ENCODE data around the gene RCC2.

RCC2 gene

DNA sequence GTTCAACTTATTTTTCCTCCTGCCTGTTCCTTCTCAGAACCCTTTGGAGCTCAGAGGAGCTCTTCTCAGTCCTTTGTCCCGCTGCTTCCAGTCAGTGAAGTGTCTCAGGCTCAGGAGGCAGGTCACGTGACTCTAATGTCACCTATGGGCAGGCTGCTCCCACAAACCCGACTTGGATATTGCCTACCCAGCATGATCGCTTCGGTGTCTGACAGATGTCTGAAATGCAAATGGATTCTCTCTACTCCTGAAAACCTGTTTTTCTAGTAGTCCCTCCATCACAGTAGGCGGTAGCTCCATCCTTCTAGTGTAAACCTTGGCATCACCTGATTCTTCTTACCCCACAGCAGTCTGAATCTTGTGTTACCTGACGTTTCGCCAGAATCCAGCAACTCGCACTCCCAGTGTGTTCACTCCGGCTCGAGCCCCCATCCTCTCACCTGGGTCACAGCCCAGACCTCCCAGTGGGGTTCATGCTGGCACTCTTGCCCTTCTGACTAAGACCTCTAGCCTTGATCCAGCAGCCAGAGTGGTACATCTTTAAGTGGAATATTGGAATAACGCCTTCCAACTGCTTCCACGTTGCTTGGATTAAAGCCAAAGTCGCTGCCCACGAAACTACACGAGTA is 62.0 kb downstream of the RCC2 start:
- Mint-ChIP-seq H3K27me3 (ENCODE audit: low read depth) (peaks cover 22% of the 10 kb centered on the region), H3K27ac (peak overlapping the region in 1 of 3 experiments; percentile 76), H3K4me1 (no peaks in the 10 kb centered on the region), H3K4me3 (no peak overlapping the region), H3K36me3 (ENCODE audit: low read depth) (no peaks in the 10 kb centered on the region), H3K9me3 (no peaks in the 10 kb centered on the region)
- TF ChIP-seq, protein P1, sequence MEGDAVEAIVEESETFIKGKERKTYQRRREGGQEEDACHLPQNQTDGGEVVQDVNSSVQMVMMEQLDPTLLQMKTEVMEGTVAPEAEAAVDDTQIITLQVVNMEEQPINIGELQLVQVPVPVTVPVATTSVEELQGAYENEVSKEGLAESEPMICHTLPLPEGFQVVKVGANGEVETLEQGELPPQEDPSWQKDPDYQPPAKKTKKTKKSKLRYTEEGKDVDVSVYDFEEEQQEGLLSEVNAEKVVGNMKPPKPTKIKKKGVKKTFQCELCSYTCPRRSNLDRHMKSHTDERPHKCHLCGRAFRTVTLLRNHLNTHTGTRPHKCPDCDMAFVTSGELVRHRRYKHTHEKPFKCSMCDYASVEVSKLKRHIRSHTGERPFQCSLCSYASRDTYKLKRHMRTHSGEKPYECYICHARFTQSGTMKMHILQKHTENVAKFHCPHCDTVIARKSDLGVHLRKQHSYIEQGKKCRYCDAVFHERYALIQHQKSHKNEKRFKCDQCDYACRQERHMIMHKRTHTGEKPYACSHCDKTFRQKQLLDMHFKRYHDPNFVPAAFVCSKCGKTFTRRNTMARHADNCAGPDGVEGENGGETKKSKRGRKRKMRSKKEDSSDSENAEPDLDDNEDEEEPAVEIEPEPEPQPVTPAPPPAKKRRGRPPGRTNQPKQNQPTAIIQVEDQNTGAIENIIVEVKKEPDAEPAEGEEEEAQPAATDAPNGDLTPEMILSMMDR (IDR thresholded peaks at IDR 0.05; ENCODE audit: unreplicated experiment in 3 of 3): no peak

DNA sequence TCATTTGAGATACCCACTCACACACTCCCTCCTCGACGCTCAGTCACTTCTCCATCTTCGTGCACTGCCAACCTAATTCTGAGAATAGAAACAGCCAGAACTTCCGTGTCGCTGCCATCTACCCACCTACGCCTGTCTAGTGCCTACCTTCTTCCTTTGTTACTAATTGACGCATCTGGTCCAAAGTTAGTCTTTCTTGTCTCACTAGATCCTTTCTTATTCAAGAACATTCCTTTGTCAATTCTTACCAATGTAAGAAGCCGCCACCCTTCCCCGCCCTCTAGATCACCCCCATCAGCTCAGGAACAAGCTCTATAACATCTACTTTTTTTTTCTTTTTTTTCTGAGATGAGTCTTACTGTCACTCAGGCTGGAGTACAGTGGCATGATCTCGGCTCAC is 63.8 kb downstream of the RCC2 start:
- Mint-ChIP-seq H3K9me3 (no peaks in the 10 kb centered on the region), H3K27me3 (ENCODE audit: low read depth) (peaks cover 26% of the 10 kb centered on the region), H3K4me3 (no peak overlapping the region), H3K36me3 (ENCODE audit: low read depth) (no peaks in the 10 kb centered on the region), H3K4me1 (no peaks in the 10 kb centered on the region), H3K27ac (no peak overlapping the region)
- TF ChIP-seq, protein P1 (IDR thresholded peaks at IDR 0.05; ENCODE audit: unreplicated experiment in 3 of 3): no peak

DNA sequence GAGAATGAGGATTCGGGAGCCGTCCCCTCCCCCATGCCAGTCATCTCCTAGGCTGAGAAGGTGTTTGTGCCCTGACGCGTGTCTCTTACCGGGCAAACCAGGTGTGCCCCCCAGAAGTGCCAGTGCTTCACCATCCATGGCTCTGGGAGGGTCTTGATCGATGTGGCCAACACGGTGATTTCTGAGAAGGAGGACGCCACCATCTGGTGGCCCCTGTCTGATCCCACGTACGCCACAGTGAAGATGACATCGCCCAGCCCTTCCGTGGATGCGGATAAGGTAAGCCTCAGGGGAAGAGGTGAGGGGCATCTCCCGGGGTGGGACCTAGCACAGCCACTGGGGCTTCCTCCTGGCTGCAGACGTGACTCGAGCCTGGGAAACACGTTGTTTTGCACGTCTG is 66.5 kb downstream of the RCC2 start:
- H3K9me3 Mint-ChIP-seq: no peaks in the 10 kb centered on the region
- H3K4me1 Mint-ChIP-seq: no peaks in the 10 kb centered on the region
- no peak overlapping the region for H3K27ac Mint-ChIP-seq
- no peaks in the 10 kb centered on the region for H3K36me3 Mint-ChIP-seq (ENCODE audit: low read depth)
- H3K27me3 Mint-ChIP-seq (ENCODE audit: low read depth): peaks cover 30% of the 10 kb centered on the region
- TF ChIP-seq, protein P1 (IDR thresholded peaks at IDR 0.05; ENCODE audit: unreplicated experiment in 3 of 3): no peak
- H3K4me3 Mint-ChIP-seq: no peak overlapping the region

DNA sequence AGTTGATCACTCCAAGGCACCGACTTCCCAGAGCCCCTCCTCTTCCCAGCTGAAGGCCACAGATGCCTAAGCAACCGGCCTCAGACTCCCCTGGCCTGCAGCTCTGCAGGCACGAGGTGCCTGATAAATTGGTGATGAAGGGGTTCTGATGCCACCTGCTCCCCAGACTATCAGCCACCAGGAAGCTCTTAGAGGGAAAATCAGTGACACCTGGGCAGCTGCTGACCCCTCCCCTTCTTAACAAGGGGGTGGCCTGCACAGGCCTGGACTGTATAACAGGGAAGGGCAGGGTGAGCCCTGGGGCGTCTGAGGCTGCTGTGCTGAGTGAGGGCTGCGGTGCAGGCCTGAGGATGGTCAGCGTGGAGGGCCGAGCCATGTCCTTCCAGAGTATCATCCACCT is 67.6 kb downstream of the RCC2 start, which contains the start of gene PADI6:
Gene PADI6 (plus strand): TSS at position 301 of the 400 bp plus-strand sequence. CDS start 50 bp downstream, at position 351.
- H3K9me3 Mint-ChIP-seq: no peaks in the 10 kb centered on the region
- H3K27ac Mint-ChIP-seq: no peak within 1 kb of the TSS
- peaks cover 25% of the 10 kb centered on the region for H3K27me3 Mint-ChIP-seq (ENCODE audit: low read depth)
- H3K36me3 Mint-ChIP-seq (ENCODE audit: low read depth): no peaks in the 10 kb centered on the region
- no peaks in the 10 kb centered on the region for H3K4me1 Mint-ChIP-seq
- TF ChIP-seq, protein P1 (IDR thresholded peaks at IDR 0.05; ENCODE audit: unreplicated experiment in 3 of 3): no peak
- no peak within 1 kb of the TSS for H3K4me3 Mint-ChIP-seq

DNA sequence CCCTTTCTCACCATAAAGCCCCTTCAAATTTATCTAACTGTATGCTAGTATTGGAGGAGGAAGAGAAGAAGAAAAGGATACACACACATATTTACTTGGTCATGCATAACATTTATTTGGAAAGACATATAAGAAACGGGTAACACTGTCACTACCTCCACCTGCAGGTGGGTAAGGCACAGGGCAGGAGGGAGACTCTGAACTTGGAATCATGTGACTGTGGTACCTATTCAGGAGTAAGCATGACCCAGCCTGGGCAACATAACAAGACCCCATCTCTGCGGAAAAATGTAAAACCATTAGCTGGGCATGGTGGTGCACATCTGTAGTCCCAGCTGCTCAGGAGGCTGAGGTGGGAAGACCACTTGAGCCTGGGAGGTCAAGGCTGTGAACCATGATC is 68.9 kb downstream of the RCC2 start:
- Mint-ChIP-seq H3K27ac (no peak overlapping the region), H3K4me1 (no peaks in the 10 kb centered on the region), H3K9me3 (no peaks in the 10 kb centered on the region), H3K36me3 (ENCODE audit: low read depth) (no peaks in the 10 kb centered on the region), H3K27me3 (ENCODE audit: low read depth) (peaks cover 30% of the 10 kb centered on the region), H3K4me3 (no peak overlapping the region)
- TF ChIP-seq, protein P1 (IDR thresholded peaks at IDR 0.05; ENCODE audit: unreplicated experiment in 3 of 3): peak in 1 of 3 experiments; percentile 16

DNA sequence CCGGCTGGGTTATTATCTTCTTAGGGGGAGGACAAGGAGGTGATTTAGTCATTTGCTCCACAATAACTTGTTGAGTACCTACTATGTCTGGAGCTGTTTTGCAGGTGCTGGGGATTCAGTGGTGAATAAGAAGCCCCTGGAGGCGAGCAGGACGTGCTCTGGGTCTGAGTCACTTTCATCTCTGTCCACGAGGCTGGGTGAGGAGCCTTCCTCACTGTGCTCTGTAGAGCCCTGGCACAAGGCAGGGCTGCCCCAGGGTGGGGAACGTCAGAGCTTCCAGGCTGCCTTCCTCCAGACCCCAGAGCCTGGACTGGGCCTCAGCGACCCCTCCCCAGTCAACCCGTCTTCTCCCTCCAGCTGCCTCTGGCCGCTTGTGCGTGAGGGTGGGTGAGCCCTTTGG is 70.0 kb downstream of the RCC2 start:
- no peak overlapping the region for H3K4me3 Mint-ChIP-seq
- no peaks in the 10 kb centered on the region for H3K9me3 Mint-ChIP-seq
- H3K36me3 Mint-ChIP-seq (ENCODE audit: low read depth): no peaks in the 10 kb centered on the region
- H3K27me3 Mint-ChIP-seq (ENCODE audit: low read depth): peaks cover 34% of the 10 kb centered on the region
- no peaks in the 10 kb centered on the region for H3K4me1 Mint-ChIP-seq
- TF ChIP-seq, protein P1 (IDR thresholded peaks at IDR 0.05; ENCODE audit: unreplicated experiment in 3 of 3): no peak
- no peak overlapping the region for H3K27ac Mint-ChIP-seq

Measured in nephron (organoid).